HCT116 (cell line): ENCODE data around the gene ZFX.

ENCODE experiments used
- CTCF ChIP-seq, 3 experiments: fragments of 200-600 bp in 1 of 3; sonication (generic) in 1 of 3; IDR thresholded peaks in 2 of 3; conservative IDR thresholded peaks in 1 of 3; 2 replicates each; pipeline ENCODE4 v1.5.1; 2012 to 2017; ENCODE audit warnings: low read depth in 2 of 3, low read length in 2 of 3, antibody characterized with exemption in 1 of 3, borderline replicate concordance in 1 of 3, control low read depth in 1 of 3, mild to moderate bottlenecking in 1 of 3, mixed read lengths in 1 of 3, mixed run types in 1 of 3, moderate library complexity in 1 of 3; ENCODE audit not compliant: insufficient read depth in 1 of 3
- EGR1 ChIP-seq: IDR thresholded peaks from 2 replicates; pipeline ENCODE4 v1.6.1; 2012; ENCODE audit warnings: low read depth
- EZH2 ChIP-seq: fragments of 200-600 bp; sonication (generic); IDR thresholded peaks from 2 replicates; pipeline ENCODE4 v1.6.1; 2017; ENCODE audit warnings: antibody characterized with exemption, mixed run types
- MAX ChIP-seq: IDR thresholded peaks from 2 replicates; pipeline ENCODE4 v1.6.1; 2012
- POLR2A ChIP-seq: IDR thresholded peaks from 2 replicates; pipeline ENCODE4 v1.7.0; 2011; ENCODE audit warnings: borderline replicate concordance; ENCODE audit not compliant: insufficient read depth, insufficient read length; ENCODE audit errors: extremely low read depth
- POLR2AphosphoS5 ChIP-seq: IDR thresholded peaks from 2 replicates; pipeline ENCODE4 v1.6.1; 2011; ENCODE audit warnings: mild to moderate bottlenecking, low read depth, low read length, moderate library complexity
- SIN3A ChIP-seq: IDR thresholded peaks from 2 replicates; pipeline ENCODE4 v1.6.1; 2012; ENCODE audit warnings: low read depth
- ZBTB33 ChIP-seq: IDR thresholded peaks from 2 replicates; pipeline ENCODE4 v1.6.1; 2011; ENCODE audit warnings: mild to moderate bottlenecking, low read length, moderate library complexity; ENCODE audit not compliant: insufficient replicate concordance; ENCODE audit errors: extremely low read depth
- ZFX ChIP-seq: fragments of 450-650 bp; IDR thresholded peaks from 2 replicates; pipeline ENCODE4 v1.6.1; 2017
- ZNF274 ChIP-seq: fragments of 200-500 bp; sonication (Bioruptor generic); IDR thresholded peaks from 2 replicates; pipeline ENCODE4 v1.6.1; 2014; ENCODE audit warnings: mild to moderate bottlenecking, low read depth, low read length, inconsistent platforms

GRCh38 chrX:24148535-24149350 lies 786 bp upstream of the ZFX start:
- TF ChIP-seq CTCF (IDR thresholded peaks at IDR 0.05 in 2 of 3, conservative IDR thresholded peaks at IDR 0.05 in 1 of 3; ENCODE audit: borderline replicate concordance in 1 of 3, insufficient read depth in 1 of 3, low read depth in 2 of 3, low read length in 2 of 3) (no peak), POLR2A (no peak), EZH2 (no peak), MAX (no peak), SIN3A (no peak), POLR2AphosphoS5 (no peak), ZFX (no peak), ZNF274 (no peak), ZBTB33 (no peak), EGR1 (no peak)
